HepG2 (cell line): ENCODE data around the gene CTSZ. TPM values are rescaled to one million over a fixed set of nuclear protein-coding genes. Genes with fewer than 3 reads are reported as not detected.

Experiments used
- CENPBD1 ChIP-seq: sonication (generic); formaldehyde crosslinking; IDR thresholded peaks from 2 replicates; pipeline ENCODE4 v1.8.0; 2022; ENCODE audit warnings: missing genetic modification reagents, low read depth, mild to moderate bottlenecking, borderline replicate concordance
- DZIP1 ChIP-seq: sonication (generic); formaldehyde crosslinking; IDR thresholded peaks from 2 replicates; pipeline ENCODE4 v1.5.0; 2020; ENCODE audit warnings: mild to moderate bottlenecking, missing genetic modification reagents
- GFI1 ChIP-seq: sonication (generic); formaldehyde crosslinking; IDR thresholded peaks from 2 replicates; pipeline ENCODE4 v1.5.0; 2020; ENCODE audit warnings: missing genetic modification reagents, mild to moderate bottlenecking, borderline replicate concordance
- HNRNPUL1 ChIP-seq: fragments of 200-400 bp; formaldehyde crosslinking; IDR thresholded peaks from 2 replicates; pipeline ENCODE4 v1.6.1; 2017; ENCODE audit warnings: low read depth, mild to moderate bottlenecking, low read length, moderate library complexity
- HOMEZ ChIP-seq: IDR thresholded peaks from 2 replicates; pipeline ENCODE4 v1.6.1; 2016; ENCODE audit warnings: low read depth
- HOXA9 ChIP-seq: sonication (generic); formaldehyde crosslinking; IDR thresholded peaks from 2 replicates; pipeline ENCODE4 v1.8.1; 2022; ENCODE audit warnings: missing genetic modification reagents, mild to moderate bottlenecking, moderate library complexity, borderline replicate concordance
- IRF2 ChIP-seq: IDR thresholded peaks from 2 replicates; pipeline ENCODE4 v1.6.1; 2018; ENCODE audit warnings: missing genetic modification reagents, missing compliant biosample characterization
- ISL2 ChIP-seq: sonication (generic); formaldehyde crosslinking; IDR thresholded peaks from 2 replicates; pipeline ENCODE4 v1.5.0; 2020; ENCODE audit warnings: missing genetic modification reagents
- MAFG ChIP-seq: sonication (generic); formaldehyde crosslinking; IDR thresholded peaks from 2 replicates; pipeline ENCODE4 v1.5.1; 2020; ENCODE audit warnings: mild to moderate bottlenecking, missing genetic modification reagents
- MED8 ChIP-seq: sonication (generic); formaldehyde crosslinking; IDR thresholded peaks from 2 replicates; pipeline ENCODE4 v1.8.1; 2023; ENCODE audit warnings: mild to moderate bottlenecking, missing genetic modification reagents; ENCODE audit not compliant: insufficient replicate concordance
- MYPOP ChIP-seq: sonication (generic); formaldehyde crosslinking; IDR thresholded peaks from 2 replicates; pipeline ENCODE4 v1.8.1; 2023; ENCODE audit warnings: mild to moderate bottlenecking, moderate library complexity, missing genetic modification reagents
- NFKB2 ChIP-seq: sonication (generic); formaldehyde crosslinking; IDR thresholded peaks from 2 replicates; pipeline ENCODE4 v1.4.0; 2020; ENCODE audit warnings: missing genetic modification reagents, borderline replicate concordance
- SUZ12 ChIP-seq: fragments of 150-350 bp; IDR thresholded peaks from 2 replicates; pipeline ENCODE4 v1.6.1; 2014; ENCODE audit warnings: low read depth, low read length
- TBL1XR1 ChIP-seq: fragments of 150-350 bp; IDR thresholded peaks from 2 replicates; pipeline ENCODE4 v1.6.1; 2014; ENCODE audit warnings: borderline replicate concordance, low read length; ENCODE audit not compliant: partially characterized antibody
- THAP9 ChIP-seq: sonication (generic); formaldehyde crosslinking; IDR thresholded peaks from 2 replicates; pipeline ENCODE4; 2020; ENCODE audit warnings: missing genetic modification reagents, mild to moderate bottlenecking, borderline replicate concordance
- ZBTB20 ChIP-seq: sonication (generic); formaldehyde crosslinking; IDR thresholded peaks from 2 replicates; pipeline ENCODE4 v1.8.1; 2023; ENCODE audit warnings: missing genetic modification reagents, low read depth, mild to moderate bottlenecking, borderline replicate concordance
- ZBTB3 ChIP-seq: sonication (generic); formaldehyde crosslinking; IDR thresholded peaks from 2 replicates; pipeline ENCODE4 v1.4.0; 2020; ENCODE audit warnings: low read depth, mild to moderate bottlenecking, moderate library complexity, missing genetic modification reagents, borderline replicate concordance
- ZFP90 ChIP-seq: sonication (generic); formaldehyde crosslinking; IDR thresholded peaks from 2 replicates; pipeline ENCODE4 v1.8.0; 2022; ENCODE audit warnings: missing genetic modification reagents, mild to moderate bottlenecking, inconsistent platforms, borderline replicate concordance
- ZNF17 ChIP-seq: sonication (generic); formaldehyde crosslinking; IDR thresholded peaks from 2 replicates; pipeline ENCODE4 v1.5.0; 2020; ENCODE audit warnings: mild to moderate bottlenecking, missing genetic modification reagents
- ZNF563 ChIP-seq: sonication (generic); formaldehyde crosslinking; IDR thresholded peaks from 2 replicates; pipeline ENCODE4 v1.8.0; 2022; ENCODE audit warnings: mild to moderate bottlenecking, moderate library complexity, missing genetic modification reagents
- ZNF672 ChIP-seq: sonication (generic); formaldehyde crosslinking; IDR thresholded peaks from 2 replicates; pipeline ENCODE4 v1.8.1; 2022; ENCODE audit warnings: missing genetic modification reagents
- polyA plus RNA-seq, 8 experiments: library from polyadenylated mRNA; depleted of rRNA in 3 of 8; stranded (reverse) in 7 of 8; unstranded in 1 of 8; fragments of >200 nt; fragmentation: Illumina TruSeq in 4 of 8; extraction: Trizol in 4 of 8; gene quantifications; 2 replicates each; pipeline versions ENCODE4 v1.2.1 to v1.2.3, GENCODE V29; 2011 to 2016; ENCODE audit warnings: low read depth in 4 of 8, missing spikeins in 1 of 8, mixed read lengths in 1 of 8; ENCODE audit not compliant: insufficient read depth in 1 of 8
- total RNA-seq, 5 experiments: library from RNA; depleted of rRNA; stranded (reverse); fragments of >200 nt; fragmentation: Illumina TruSeq; extraction: Trizol; gene quantifications; 2 replicates each; pipeline ENCODE4 v1.2.3, GENCODE V29; 2016; ENCODE audit warnings: low read depth in 1 of 5

The CTSZ gene
- total and polyA plus RNA-seq, 2 of the 13 experiments (the other 11 are each of a cell fraction or from before 2014, with no cell fraction given): 0.33 TPM; not detected in 1

- TF ChIP-seq ZFP90 (CRISPR knock-in tag) (no peak), CENPBD1 (no peak), HOXA9 (CRISPR knock-in tag) (no peak), IRF2 (CRISPR knock-in tag) (0 out of 2 replicates have a peak, but pooled peaks have one; percentile 23), NFKB2 (CRISPR knock-in tag) (no peak), THAP9 (CRISPR knock-in tag) (no peak), ZBTB3 (no peak), MYPOP (CRISPR knock-in tag) (no peak), MAFG (CRISPR knock-in tag) (no peak), HOMEZ (peak; percentile 48; the same call in 1 of the 2 replicates), DZIP1 (CRISPR knock-in tag) (no peak), ZBTB20 (CRISPR knock-in tag) (no peak), HNRNPUL1 (no peak), SUZ12 (no peak), ZNF672 (CRISPR knock-in tag) (no peak), ZNF17 (CRISPR knock-in tag) (no peak), MED8 (CRISPR knock-in tag) (no peak), ZNF563 (CRISPR knock-in tag) (no peak), TBL1XR1 (no peak), GFI1 (CRISPR knock-in tag) (no peak), ISL2 (CRISPR knock-in tag) (no peak)
- TF ChIP-seq, all 625 proteins: peak for 21
Observed at GRCh38 chr20:59028812-59029211, 21.8 kb upstream of the CTSZ start (continued).
